Measurements from ENCODE around the gene ZKSCAN1.

- no peak for TF ChIP-seq EZH2 (IDR thresholded peaks at IDR 0.05; ENCODE audit: borderline replicate concordance, low read length)
- TF ChIP-seq CTCF (IDR thresholded peaks at IDR 0.05; ENCODE audit: low read length): no peak
Measured at GRCh38 chr7:100027197-100027596, 11.8 kb downstream of the ZKSCAN1 start.

Measured in OCI-LY1 (cell line).